HFF-Myc (cell line): ENCODE results near the gene LPAR1.

Source experiments
- DNase-seq: peaks from one replicate; pipeline ENCODE4 v3.0.0-alpha.2; 2011; ENCODE audit warnings: low read depth; ENCODE audit errors: extremely low read depth
- H3K4me3 ChIP-seq: replicated peaks from 2 replicates; pipeline ENCODE4 v1.5.1; 2011; ENCODE audit warnings: low read depth, mild to moderate bottlenecking, control low read depth, low read length
- CTCF ChIP-seq: IDR thresholded peaks from 2 replicates; pipeline ENCODE4 v1.5.1; 2012; ENCODE audit warnings: mild to moderate bottlenecking, low read depth, low read length, control low read depth; ENCODE audit errors: missing control alignments

Gene LPAR1

GRCh38 chr9:110912419-110913291, 125.6 kb downstream of the LPAR1 start:
- no peak for TF ChIP-seq CTCF
- no peak overlapping the region for H3K4me3 ChIP-seq
- DNase-seq, result no peak

- no peak for DNase-seq
- H3K4me3 ChIP-seq, result no peak overlapping the region
- no peak for TF ChIP-seq CTCF
Observed at GRCh38 chr9:110911659-110912418, 126.4 kb downstream of the LPAR1 start.

- H3K4me3 ChIP-seq, result no peak overlapping the region
- TF ChIP-seq CTCF, result no peak
- DNase-seq, result no peak
Observed at GRCh38 chr9:110908894-110909293, 129.4 kb downstream of the LPAR1 start.

GRCh38 chr9:110900917-110901316, 137.4 kb downstream of the LPAR1 start:
- H3K4me3 ChIP-seq, result no peak overlapping the region
- TF ChIP-seq CTCF, result no peak
- peak; percentile 24 for DNase-seq

GRCh38 chr9:110900456-110900855, 137.8 kb downstream of the LPAR1 start:
- no peak for TF ChIP-seq CTCF
- DNase-seq, result no peak

GRCh38 chr9:110898866-110899265, 139.4 kb downstream of the LPAR1 start:
- H3K4me3 ChIP-seq, result no peak overlapping the region
- no peak for DNase-seq
- no peak for TF ChIP-seq CTCF

More at GRCh38 chr9:110900456-110900855, 137.8 kb downstream of the LPAR1 start:
- no peak overlapping the region for H3K4me3 ChIP-seq
